ENCODE data around the gene MCAT.
A peak's percentile ranks its signal among the peaks of the same experiment; 100 is the strongest.
"Not testable (repeated sequence)": the region's sequence is repeated elsewhere in the genome, so short reads cannot be mapped to it uniquely, and the experiment has no call there.

MCAT gene

GRCh38 chr22:43126501-43127165, 16.6 kb downstream of the MCAT start:
- DNase-seq (ENCODE audit: low spot score): no peak

GRCh38 chr22:43118953-43119458, 24.2 kb downstream of the MCAT start:
- DNase-seq (ENCODE audit: low spot score): no peak

- DNase-seq (ENCODE audit: low spot score): no peak
These were observed 25.0 kb downstream of the MCAT start for GRCh38 chr22:43118024-43118849.

- no peak for DNase-seq (ENCODE audit: low spot score)
These were observed 26.3 kb downstream of the MCAT start for GRCh38 chr22:43116932-43117331.

GRCh38 chr22:43114958-43115357, 28.2 kb downstream of the MCAT start:
- DNase-seq (ENCODE audit: low spot score): no peak

- DNase-seq (ENCODE audit: low spot score): peak; percentile 56
These were observed 29.5 kb downstream of the MCAT start for GRCh38 chr22:43113526-43114251.

GRCh38 chr22:43110927-43111623, 32.1 kb downstream of the MCAT start:
- DNase-seq (ENCODE audit: low spot score): no peak

GRCh38 chr22:43110444-43110926, 32.7 kb downstream of the MCAT start, which contains the start of gene BIK:
BIK (plus strand) TSS chr22:43110750; CDS start chr22:43124023, 13,273 bp downstream.
- no peak for DNase-seq (ENCODE audit: low spot score)

- DNase-seq (ENCODE audit: low spot score): no peak
These were observed 33.2 kb downstream of the MCAT start for GRCh38 chr22:43109921-43110443.

- DNase-seq (ENCODE audit: low spot score): no peak
These were observed 33.7 kb downstream of the MCAT start for GRCh38 chr22:43109511-43109910.

- DNase-seq (ENCODE audit: low spot score): no peak
These were observed 36.9 kb downstream of the MCAT start for GRCh38 chr22:43106302-43106701.

- not testable (repeated sequence) for DNase-seq (ENCODE audit: low spot score)
These were observed 38.2 kb downstream of the MCAT start for GRCh38 chr22:43104950-43105349.

GRCh38 chr22:43104056-43104625, 39.1 kb downstream of the MCAT start:
- DNase-seq (ENCODE audit: low spot score): peak; percentile 58

- no peak for DNase-seq (ENCODE audit: low spot score)
These were observed 41.9 kb downstream of the MCAT start for GRCh38 chr22:43101306-43101705.

GRCh38 chr22:43100225-43100624, 43.0 kb downstream of the MCAT start:
- no peak for DNase-seq (ENCODE audit: low spot score)

GRCh38 chr22:43099095-43099494, 44.1 kb downstream of the MCAT start:
- no peak for DNase-seq (ENCODE audit: low spot score)

GRCh38 chr22:43098356-43098755, 44.8 kb downstream of the MCAT start:
- no peak for DNase-seq (ENCODE audit: low spot score)

GRCh38 chr22:43096420-43096819, 46.8 kb downstream of the MCAT start:
- DNase-seq (ENCODE audit: low spot score): no peak

- no peak for DNase-seq (ENCODE audit: low spot score)
These were observed 48.6 kb downstream of the MCAT start for GRCh38 chr22:43094551-43094950.

- DNase-seq (ENCODE audit: low spot score): no peak
These were observed 49.1 kb downstream of the MCAT start for GRCh38 chr22:43094085-43094484.

- DNase-seq (ENCODE audit: low spot score): no peak
These were observed 51.1 kb downstream of the MCAT start for GRCh38 chr22:43092085-43092484.
